ENCODE measurements around the gene GPR137. TPM values are rescaled to one million over a fixed set of nuclear protein-coding genes. Genes with fewer than 3 reads are reported as not detected.

GPR137 gene
- total RNA-seq, 1 donor from 2014 or later, result 24.8 TPM

- no peak for TF ChIP-seq CTCF (conservative IDR thresholded peaks at IDR 0.05; ENCODE audit: low read depth, low read length)
Observed at GRCh38 chr11:64299847-64300648, 14.4 kb downstream of the GPR137 start, which contains the start of gene CATSPERZ. Gene CATSPERZ, plus strand, starts transcription at chr11:64300358. Its CDS starts 53 bp downstream, at chr11:64300411.

GRCh38 chr11:64303109-64304031, 17.7 kb downstream of the GPR137 start:
- TF ChIP-seq CTCF (conservative IDR thresholded peaks at IDR 0.05; ENCODE audit: low read depth, low read length), result no peak
- no peak overlapping the region for H3K4me3 ChIP-seq (ENCODE audit: low read depth, low read length)
- no peak for DNase-seq (ENCODE audit: low read depth)

More at GRCh38 chr11:64299847-64300648, 14.4 kb downstream of the GPR137 start, which contains the start of gene CATSPERZ:
- DNase-seq (ENCODE audit: low read depth), result no peak
- H3K4me3 ChIP-seq (ENCODE audit: low read depth, low read length), result peak within 1 kb of the TSS; percentile 45

- no peak for DNase-seq (ENCODE audit: low read depth)
- no peak for TF ChIP-seq CTCF (conservative IDR thresholded peaks at IDR 0.05; ENCODE audit: low read depth, low read length)
- H3K4me3 ChIP-seq (ENCODE audit: low read depth, low read length), result peak overlapping the region; percentile 68
Observed at GRCh38 chr11:64304032-64304315, 18.3 kb downstream of the GPR137 start.

GRCh38 chr11:64304316-64305072, 18.8 kb downstream of the GPR137 start:
- peak overlapping the region; percentile 68 for H3K4me3 ChIP-seq (ENCODE audit: low read depth, low read length)
- no peak for DNase-seq (ENCODE audit: low read depth)
- TF ChIP-seq CTCF (conservative IDR thresholded peaks at IDR 0.05; ENCODE audit: low read depth, low read length), result peak; percentile 92

- DNase-seq (ENCODE audit: low read depth), result peak; percentile 71
- TF ChIP-seq CTCF (conservative IDR thresholded peaks at IDR 0.05; ENCODE audit: low read depth, low read length), result no peak
- H3K4me3 ChIP-seq (ENCODE audit: low read depth, low read length), result peak within 1 kb of the TSS; percentile 82
Observed at GRCh38 chr11:64305075-64305690, 19.5 kb downstream of the GPR137 start, which contains the start of gene ESRRA. Gene ESRRA, plus strand, starts transcription at chr11:64305524. Its CDS starts 1,656 bp downstream, at chr11:64307180.
